Esophagus squamous epithelium (tissue), 5 donors: ENCODE data around the gene DSCAML1. TPM values are rescaled to one million over a fixed set of nuclear protein-coding genes. Genes with fewer than 3 reads are reported as not detected.

Experiments used
- DNase-seq: peaks from one replicate; lab custom pipeline; 2025; lab: John Stamatoyannopoulos, UW
- H3K27ac ChIP-seq, 4 donors: fragments of 200-600 bp; sonication (generic); one replicate each; pipeline ENCODE4 v1.5.1; 2016 to 2019; ENCODE audit warnings: mild to moderate bottlenecking in 1 of 4
- H3K27me3 ChIP-seq, 4 donors: fragments of 200-600 bp; sonication (generic); 1 replicate in 3 of 4; 2 replicates in 1 of 4; pipeline versions ENCODE4 v1.5.1 to v1.6.0; 2017 to 2021; ENCODE audit warnings: antibody characterized with exemption in 1 of 4
- H3K36me3 ChIP-seq, 3 donors: fragments of 200-600 bp; sonication (generic); one replicate each; pipeline ENCODE4 v1.5.1; 2016 to 2019
- H3K4me1 ChIP-seq, 3 donors: fragments of 200-600 bp; sonication (generic); one replicate each; pipeline ENCODE4 v1.5.1; 2017 to 2019
- H3K4me3 ChIP-seq, 4 donors: fragments of 200-600 bp; sonication (generic); 1 replicate in 3 of 4; 2 replicates in 1 of 4; pipeline ENCODE4 v1.5.1; 2016 to 2019; ENCODE audit warnings: mild to moderate bottlenecking in 2 of 4, moderate library complexity in 1 of 4
- H3K9me3 ChIP-seq, 3 donors: fragments of 200-600 bp; sonication (generic); one replicate each; pipeline ENCODE4 v1.5.1; 2016 to 2019
- CTCF ChIP-seq, 6 experiments: fragments of 450-650 bp in 4 of 6; fragments of 200-600 bp in 2 of 6; sonication (generic) in 2 of 6; IDR thresholded peaks; one replicate each; pipeline ENCODE4 v1.5.1; 2016 to 2019; ENCODE audit warnings: antibody characterized with exemption in 6 of 6, mild to moderate bottlenecking in 4 of 6, moderate library complexity in 4 of 6
- POLR2A ChIP-seq, 4 donors: fragments of 450-650 bp; IDR thresholded peaks; one replicate each; pipeline ENCODE4 v1.6.1; 2017; ENCODE audit warnings: antibody characterized with exemption in 4 of 4, mild to moderate bottlenecking in 4 of 4, moderate library complexity in 3 of 4
- WGBS, 2 donors: methylation state at CpG; one replicate each; pipeline ENCODE4 v1.1.5; 2018; 5-methylcytosine and 5-hydroxymethylcytosine counted together
- intact Hi-C: fragments of 100-400 bp; cut with DNase I; formaldehyde crosslinking; loops from one replicate; pipeline ENCODE4 v1.15.0; 2022
- total RNA-seq, 4 donors: library from RNA; depleted of rRNA; stranded (reverse); fragments of >200 nt; gene quantifications; one replicate each; pipeline ENCODE4 v1.1.0, GENCODE V29; 2016
- donor health status: DM: yes; HTN: yes; CAD: no.

DSCAML1 gene
- total RNA-seq, 4 donors from 2014 or later = 0.04 to 0.19 TPM; not detected in 2

GRCh38 chr11:117828611-117829368 lies 31.8 kb upstream of the DSCAML1 start:
- DNase-seq = no peak
- H3K4me1 ChIP-seq = peaks cover 8 to 65% (median 39%) of the 10 kb centered on the region in 3 donors
- TF ChIP-seq CTCF (IDR thresholded peaks at IDR 0.05) (no peak), POLR2A (IDR thresholded peaks at IDR 0.05) (no peak)
- intact Hi-C loops = no loop called here
- peaks cover 0 to 63% (median 0%) of the 10 kb centered on the region in 4 donors for H3K27me3 ChIP-seq
- no peak overlapping the region for H3K4me3 ChIP-seq
- no peaks in the 10 kb centered on the region for H3K9me3 ChIP-seq
- H3K36me3 ChIP-seq = no peaks in the 10 kb centered on the region
- H3K27ac ChIP-seq = peak overlapping the region; percentile 6 to 79 (median 46)
- 40 to 50% methylated on average over 1 to 5 of the region's 16 CpGs for WGBS, 2 donors

- Histone ChIP-seq H3K27ac (peak overlapping the region in 3 of 4 donors; percentile 39 to 79 (median 53)), H3K4me3 (no peak overlapping the region), H3K9me3 (no peaks in the 10 kb centered on the region), H3K36me3 (no peaks in the 10 kb centered on the region), H3K4me1 (peaks cover 8 to 64% (median 45%) of the 10 kb centered on the region in 3 donors), H3K27me3 (peaks cover 0 to 59% (median 0%) of the 10 kb centered on the region in 4 donors)
- 45 to 51% methylated on average over 5 to 8 of the region's 15 CpGs for WGBS, 2 donors
- TF ChIP-seq POLR2A (IDR thresholded peaks at IDR 0.05) (no peak), CTCF (IDR thresholded peaks at IDR 0.05) (no peak)
- intact Hi-C loops = no loop called here
- DNase-seq = no peak
These were observed 30.8 kb upstream of the DSCAML1 start for GRCh38 chr11:117827521-117828511.

- no peak for DNase-seq
- Histone ChIP-seq H3K4me3 (no peak overlapping the region), H3K27me3 (peaks cover 0 to 49% (median 0%) of the 10 kb centered on the region in 4 donors), H3K27ac (no peak overlapping the region), H3K4me1 (peaks cover 8 to 74% (median 45%) of the 10 kb centered on the region in 3 donors), H3K36me3 (no peaks in the 10 kb centered on the region), H3K9me3 (no peaks in the 10 kb centered on the region)
- no peak for TF ChIP-seq POLR2A (IDR thresholded peaks at IDR 0.05)
- no peak for TF ChIP-seq CTCF (IDR thresholded peaks at IDR 0.05)
- 79 to 83% methylated on average over 3 of the region's 3 CpGs for WGBS, 2 donors
- intact Hi-C loops = no loop called here
These were observed 29.8 kb upstream of the DSCAML1 start for GRCh38 chr11:117826832-117827231.

GRCh38 chr11:117826190-117826570 lies 29.2 kb upstream of the DSCAML1 start:
- Histone ChIP-seq H3K27ac (no peak overlapping the region), H3K9me3 (no peaks in the 10 kb centered on the region), H3K27me3 (peaks cover 0 to 43% (median 0%) of the 10 kb centered on the region in 4 donors), H3K4me1 (peaks cover 8 to 72% (median 45%) of the 10 kb centered on the region in 3 donors), H3K4me3 (no peak overlapping the region), H3K36me3 (no peaks in the 10 kb centered on the region)
- intact Hi-C loops = no loop called here
- no peak for TF ChIP-seq POLR2A (IDR thresholded peaks at IDR 0.05)
- TF ChIP-seq CTCF (IDR thresholded peaks at IDR 0.05) = no peak
- no peak for DNase-seq
- 36 to 50% methylated on average over 10 of the region's 10 CpGs for WGBS, 2 donors
